GM18870 (cell line): Measurements from ENCODE around the gene TMEM59.
"Not testable (repeated sequence)": the region's sequence is repeated elsewhere in the genome, so short reads cannot be mapped to it uniquely, and the experiment has no call there.

Experiments
- ATAC-seq: cut with Tn5 transposase; IDR thresholded peaks from one replicate; pipeline ENCODE4 v1.9.1; 2021; ENCODE audit warnings: moderate library complexity; ENCODE audit not compliant: unreplicated experiment

Gene TMEM59, protein sequence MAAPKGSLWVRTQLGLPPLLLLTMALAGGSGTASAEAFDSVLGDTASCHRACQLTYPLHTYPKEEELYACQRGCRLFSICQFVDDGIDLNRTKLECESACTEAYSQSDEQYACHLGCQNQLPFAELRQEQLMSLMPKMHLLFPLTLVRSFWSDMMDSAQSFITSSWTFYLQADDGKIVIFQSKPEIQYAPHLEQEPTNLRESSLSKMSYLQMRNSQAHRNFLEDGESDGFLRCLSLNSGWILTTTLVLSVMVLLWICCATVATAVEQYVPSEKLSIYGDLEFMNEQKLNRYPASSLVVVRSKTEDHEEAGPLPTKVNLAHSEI

GRCh38 chr1:54052934-54053744, at the start of gene TMEM59, which contains the start of gene TCEANC2:
TSS of gene TMEM59 (minus strand) at chr1:54053204. CDS start at chr1:54053188, 16 bp downstream.
TSS of gene TCEANC2 (plus strand) at chr1:54053608. CDS start at chr1:54054423, 815 bp downstream.
- peak; percentile 91 for ATAC-seq

GRCh38 chr1:54100500-54100899, 47.5 kb upstream of the TMEM59 start:
- ATAC-seq: no peak

DNA sequence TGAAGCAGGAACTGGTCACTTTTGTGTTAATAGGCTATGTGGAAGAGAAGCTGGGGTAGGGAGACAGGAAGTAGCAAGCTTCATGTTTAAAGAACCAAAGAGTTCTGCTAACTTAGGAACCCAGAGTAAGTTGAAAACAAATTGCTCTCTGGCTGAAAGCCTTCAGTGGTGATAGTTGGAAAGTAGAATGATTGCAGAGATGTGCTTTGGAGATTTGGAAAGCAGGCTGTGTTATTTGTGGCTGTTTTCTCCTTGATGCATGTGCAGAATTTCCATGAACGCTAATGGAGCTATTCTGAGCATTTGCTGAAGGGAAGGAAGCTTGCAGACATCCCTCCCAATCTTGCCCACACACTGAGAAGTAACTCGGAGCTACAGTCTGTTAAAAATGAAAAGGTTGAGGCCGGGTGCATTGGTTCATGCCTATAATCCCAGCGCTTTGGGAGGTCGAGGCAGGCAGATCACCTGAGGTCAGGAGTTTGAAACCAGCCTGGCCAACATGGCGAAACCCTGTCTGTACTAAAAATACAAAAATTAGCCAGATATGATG, 46.1 kb upstream of the TMEM59 start:
- no peak for ATAC-seq

- ATAC-seq: no peak
These were observed 43.9 kb upstream of the TMEM59 start for GRCh38 chr1:54096877-54097240.

DNA sequence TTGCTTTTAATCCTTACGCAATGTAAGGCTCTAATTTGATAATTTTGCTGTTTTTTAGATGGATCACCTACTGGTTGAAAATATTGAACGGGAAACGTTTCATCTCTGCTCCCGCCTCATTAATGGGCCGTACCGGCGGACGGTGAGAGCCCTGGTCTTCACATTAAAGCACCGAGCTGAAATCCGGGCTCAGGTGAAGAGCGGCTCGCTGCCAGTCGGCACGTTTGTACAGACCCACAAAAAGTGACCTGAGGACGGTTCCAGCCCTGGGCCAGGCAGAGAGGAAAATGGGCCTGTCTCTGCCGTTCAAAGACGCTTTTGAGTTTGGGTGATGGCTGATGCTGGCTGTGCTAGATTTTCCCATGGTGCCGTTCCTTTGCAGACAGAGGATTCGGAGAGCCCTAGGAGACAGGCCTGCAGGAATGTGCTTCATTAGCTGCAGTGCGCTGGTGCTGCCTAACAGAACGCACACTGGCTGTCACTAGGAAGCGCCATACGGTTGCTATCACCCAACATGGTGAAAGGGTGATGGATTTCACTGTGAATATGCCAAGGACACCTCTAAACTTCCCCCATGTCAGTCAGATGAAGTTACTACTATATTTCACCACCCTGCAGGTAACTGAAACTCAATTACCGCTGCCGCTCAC, 43.3 kb upstream of the TMEM59 start:
- no peak for ATAC-seq

DNA sequence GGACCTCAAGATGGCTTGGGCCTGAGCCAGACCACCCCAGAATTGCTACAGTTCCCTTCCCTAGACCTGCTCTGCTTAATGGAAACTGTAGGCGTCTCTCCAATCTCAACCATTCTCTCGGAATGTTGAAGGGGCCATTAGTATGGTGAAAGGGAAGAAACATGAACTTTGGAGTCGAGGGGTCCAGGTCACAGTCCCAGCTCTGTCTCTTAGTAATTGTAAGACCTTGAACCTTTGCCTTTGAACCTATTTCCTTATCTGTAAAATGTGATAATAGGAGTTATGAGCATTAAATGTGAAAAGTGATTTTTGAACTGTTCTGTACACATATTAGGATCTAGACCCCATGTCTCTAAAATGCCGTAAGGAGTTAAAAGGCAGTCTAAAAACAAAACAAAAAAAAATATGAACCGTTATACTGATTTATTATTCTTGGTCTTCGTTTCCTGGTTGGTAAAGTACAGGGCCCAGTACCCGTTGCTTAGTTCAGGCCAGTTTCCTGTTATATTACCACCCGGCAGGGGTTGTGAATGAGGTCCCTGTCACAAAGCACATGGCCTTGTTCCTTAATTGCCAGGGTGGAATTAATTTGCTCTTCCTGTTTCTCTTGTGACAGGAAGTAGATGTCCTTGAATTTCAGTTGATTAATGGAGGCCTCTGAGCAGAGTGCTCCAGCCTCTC, 42.7 kb upstream of the TMEM59 start:
- ATAC-seq: no peak

GRCh38 chr1:54094730-54095105, 41.7 kb upstream of the TMEM59 start:
- not testable (repeated sequence) for ATAC-seq

DNA sequence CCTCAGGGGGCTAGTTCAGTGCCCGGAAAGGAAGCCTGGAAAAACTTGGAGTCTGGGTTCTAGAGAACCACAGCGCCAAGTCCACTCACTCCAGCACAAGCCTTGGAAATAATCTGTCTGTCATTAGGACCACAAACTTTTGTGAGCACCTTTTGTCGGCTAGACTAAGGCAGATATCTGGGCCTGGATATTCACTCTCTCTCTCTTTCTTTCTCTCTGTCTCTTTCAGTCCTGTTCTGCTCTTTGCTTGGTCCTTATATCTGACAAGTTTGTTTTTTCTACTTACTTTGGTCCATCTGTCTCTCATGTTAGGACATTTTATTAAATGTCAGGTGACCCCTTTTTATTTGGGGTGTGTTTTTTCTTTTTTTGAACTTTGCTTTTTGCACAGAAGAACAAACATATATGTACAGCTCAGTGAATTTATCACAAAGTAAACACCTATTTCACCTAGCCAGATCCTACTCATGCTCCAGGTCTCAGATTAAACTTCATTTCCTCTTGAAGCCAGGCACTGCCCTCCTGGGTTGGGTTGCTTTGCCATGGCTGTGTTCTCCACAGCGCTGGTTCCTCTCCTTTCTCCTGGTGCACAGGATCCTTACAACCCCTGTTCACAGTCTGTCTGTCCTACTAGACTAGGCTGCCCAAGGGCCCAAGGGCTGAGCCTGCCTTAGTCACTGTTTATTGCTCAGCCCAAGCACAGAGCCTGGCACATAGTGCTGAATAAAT, 41.2 kb upstream of the TMEM59 start:
- ATAC-seq: no peak

GRCh38 chr1:54091666-54092065, 38.7 kb upstream of the TMEM59 start:
- no peak for ATAC-seq

DNA sequence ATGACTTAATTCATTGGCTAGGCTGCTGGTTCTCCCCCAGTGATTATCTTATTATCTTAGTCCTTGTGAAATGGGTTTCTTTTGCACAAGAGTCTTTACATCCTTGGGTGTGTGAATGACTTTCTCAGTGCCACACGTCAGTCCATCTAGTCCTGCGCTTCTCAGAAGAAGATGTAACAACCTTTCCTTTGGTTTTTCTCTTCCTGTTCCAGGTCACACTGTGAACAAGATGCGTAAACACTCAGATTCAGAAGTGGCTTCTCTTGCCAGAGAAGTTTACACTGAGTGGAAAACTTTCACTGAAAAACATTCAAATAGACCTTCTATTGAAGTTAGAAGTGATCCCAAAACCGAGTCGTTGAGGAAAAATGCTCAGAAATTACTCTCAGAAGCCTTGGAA, 35.4 kb upstream of the TMEM59 start:
- ATAC-seq: no peak

DNA sequence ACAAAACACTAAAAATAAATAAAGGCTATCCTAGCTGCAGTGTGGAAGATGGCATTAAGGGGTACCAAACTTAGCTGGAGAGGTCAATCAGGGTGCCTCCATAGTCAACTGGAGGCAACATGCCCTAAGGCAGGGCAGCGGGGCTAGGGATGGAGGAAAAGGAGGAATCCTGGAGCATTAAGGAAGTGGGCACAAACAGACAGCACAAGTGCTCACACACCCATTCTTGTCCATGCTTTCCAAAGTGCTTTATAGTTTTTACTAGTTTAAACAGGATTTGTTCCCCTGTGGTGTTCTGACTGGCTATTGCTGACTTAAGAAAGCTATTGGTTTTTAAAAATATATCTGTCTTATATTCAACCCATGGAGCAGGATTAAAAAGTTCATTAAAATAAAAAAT, 33.8 kb upstream of the TMEM59 start:
- ATAC-seq: no peak

DNA sequence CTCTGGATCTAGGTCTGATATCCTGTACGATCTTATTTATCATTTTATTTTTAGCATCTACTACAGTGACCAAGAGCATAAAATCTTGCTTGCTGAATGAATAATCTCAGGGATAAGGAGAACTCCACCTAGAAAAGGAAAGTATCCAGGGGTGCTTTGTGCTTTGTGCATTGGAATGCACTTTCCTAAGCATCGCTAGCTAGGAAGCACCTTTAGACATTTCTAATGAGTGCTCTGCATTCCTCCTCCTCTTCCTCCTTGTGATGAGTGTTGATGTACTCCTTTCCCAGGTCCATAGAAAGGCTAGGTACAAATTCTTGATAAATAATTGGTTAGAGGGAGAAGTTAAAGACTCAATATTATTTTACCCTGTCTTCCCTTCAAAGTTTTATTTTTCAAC, 31.8 kb upstream of the TMEM59 start:
- no peak for ATAC-seq

DNA sequence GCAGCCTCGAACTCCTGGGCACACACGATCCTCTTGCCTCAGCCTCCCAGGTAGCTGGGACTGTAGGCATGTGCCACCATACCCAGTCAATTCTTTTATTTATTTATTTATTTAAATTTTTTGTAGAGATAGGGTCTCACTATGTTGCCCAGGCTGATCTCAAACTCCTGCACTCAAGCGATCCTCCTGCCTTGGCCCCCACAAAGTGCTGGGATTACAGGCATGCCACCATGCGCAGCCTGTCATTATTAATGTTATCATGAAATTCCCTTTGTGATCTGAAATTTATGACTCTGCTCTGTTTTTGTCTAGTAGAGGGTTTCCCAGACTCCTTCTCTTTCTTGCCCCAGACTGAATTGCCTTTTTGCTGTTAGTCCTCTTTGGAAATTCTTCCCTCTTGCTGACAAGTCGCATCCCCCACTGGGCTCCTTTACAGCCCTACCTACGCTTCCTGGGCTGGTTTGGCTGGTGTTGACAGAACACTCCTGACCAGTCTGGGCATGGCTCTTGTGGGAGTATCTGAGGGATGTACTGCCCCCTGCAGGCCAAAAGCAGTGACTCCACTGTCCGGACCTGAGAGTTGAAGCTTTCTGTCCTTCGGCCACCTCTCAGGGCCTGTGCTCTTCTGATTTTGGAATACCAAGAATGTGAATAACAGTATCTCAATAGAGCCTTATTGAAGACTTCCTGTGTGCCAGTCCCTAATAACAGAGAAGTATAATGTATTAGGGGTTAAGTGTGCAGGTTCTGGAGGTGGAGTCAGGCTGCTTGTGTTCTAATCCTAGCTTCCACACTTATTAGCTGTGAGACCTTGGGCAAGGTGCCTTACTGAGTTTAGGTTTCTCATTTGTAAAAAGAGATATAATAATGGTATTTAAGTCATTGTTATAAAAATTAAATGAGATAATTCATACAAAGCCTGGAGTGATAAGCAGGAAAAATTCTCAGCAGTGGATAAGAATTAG, 28.6 kb upstream of the TMEM59 start:
- ATAC-seq: no peak

DNA sequence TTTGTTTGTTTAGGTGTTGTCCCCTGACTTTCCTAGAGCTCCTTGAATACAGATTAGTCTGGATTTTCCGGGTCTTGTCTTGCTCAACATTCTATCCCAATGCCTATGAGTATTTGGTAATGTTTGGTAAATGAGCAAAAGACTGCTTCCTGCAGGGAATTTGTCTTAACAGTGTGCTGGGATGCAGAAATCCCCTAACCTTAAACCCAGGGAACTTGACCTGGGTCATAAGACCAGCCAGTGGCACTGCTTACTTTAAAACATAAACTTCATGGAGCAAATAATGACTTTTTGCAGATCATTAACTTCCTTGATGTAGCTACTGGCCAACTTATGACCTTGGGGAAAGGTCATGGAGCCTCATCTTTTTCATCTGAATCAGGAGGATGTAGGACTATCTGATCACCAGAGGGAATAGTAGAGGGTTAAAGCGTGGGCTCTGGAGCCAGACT, 27.6 kb upstream of the TMEM59 start:
- ATAC-seq: no peak

GRCh38 chr1:54077359-54077758, 24.4 kb upstream of the TMEM59 start:
- ATAC-seq: no peak

DNA sequence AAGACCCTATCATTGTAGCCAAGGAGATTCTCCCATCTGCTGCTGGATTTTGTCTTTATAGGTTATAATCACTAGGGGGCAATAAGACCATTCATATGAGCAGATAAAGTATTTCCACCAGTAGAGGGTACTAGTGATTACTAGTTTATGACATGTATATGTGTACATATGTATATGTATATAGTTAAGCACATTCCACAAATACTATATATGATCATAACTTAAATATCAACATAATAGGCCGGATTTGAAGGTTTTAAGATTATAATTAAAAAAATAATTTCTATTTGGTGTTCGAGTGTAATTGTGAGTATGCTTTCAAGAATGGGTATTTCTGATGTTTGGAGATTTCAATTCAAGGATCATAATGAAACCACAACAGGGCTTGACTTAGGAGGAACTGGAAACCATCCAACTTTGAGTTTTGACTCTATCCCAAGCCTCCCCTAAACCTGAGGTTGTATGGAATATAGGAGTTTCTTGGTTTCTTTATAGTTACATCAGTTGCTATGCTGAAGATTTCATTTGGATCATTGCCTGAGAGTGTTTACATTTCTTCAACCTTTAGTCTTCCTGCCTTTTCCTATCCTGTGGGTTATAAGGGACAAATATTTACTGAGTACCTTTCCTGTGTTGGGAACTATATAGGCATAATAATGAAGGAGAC, 17.3 kb upstream of the TMEM59 start:
- ATAC-seq: no peak

GRCh38 chr1:54069791-54070170, 16.8 kb upstream of the TMEM59 start:
- no peak for ATAC-seq

DNA sequence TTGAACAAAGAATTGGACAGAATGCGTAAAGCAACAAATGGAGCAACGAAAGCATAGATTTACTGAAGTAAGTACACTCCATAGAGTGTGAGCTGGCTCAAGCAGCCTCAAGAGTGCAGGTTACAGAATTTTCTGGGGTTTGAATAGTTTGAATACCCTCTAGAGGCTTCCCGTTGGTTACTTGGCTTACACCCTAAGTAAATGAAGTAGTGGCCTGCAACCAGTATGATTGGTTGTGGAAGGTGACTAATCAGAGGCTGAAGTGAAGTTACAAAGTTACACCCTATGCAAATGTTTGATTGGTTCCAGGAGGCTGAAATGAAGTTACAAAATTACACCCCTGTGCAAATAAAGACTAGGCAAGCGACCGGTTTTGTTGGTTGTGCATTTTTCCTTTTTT, 11.3 kb upstream of the TMEM59 start:
- no peak for ATAC-seq

- ATAC-seq: no peak
These were observed 1.4 kb upstream of the TMEM59 start for GRCh38 chr1:54054438-54054749.
